ENCODE results near the gene PTPRN2.

Gene PTPRN2

DNA sequence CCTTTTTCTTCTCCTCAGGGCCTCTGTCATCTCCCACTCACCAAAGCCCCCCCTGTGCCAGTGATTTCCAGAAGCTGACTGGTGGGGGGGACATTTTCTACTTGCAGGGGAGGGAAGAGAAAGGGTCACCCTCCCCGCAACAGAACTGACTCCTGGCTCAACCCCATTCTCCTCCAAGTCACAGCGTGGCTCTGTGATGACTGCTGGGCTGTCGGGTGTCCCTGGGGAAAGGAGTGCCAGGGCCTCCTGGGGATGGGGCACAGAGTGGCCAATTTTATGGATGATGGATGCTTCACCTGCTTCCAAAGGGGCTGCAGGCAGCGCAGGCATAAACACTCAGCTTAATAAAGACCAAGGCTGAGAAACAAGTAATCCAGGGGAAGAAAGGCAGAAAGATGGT is 523.0 kb downstream of the PTPRN2 start:
- CTCF ChIA-PET, result no interaction called here
- POLR2A ChIA-PET, result no interaction called here
- TF ChIP-seq TARDBP (IDR thresholded peaks at IDR 0.05) (no peak), SUZ12 (IDR thresholded peaks at IDR 0.05) (no peak), SP1 (IDR thresholded peaks at IDR 0.05) (no peak), FOXA1 (IDR thresholded peaks at IDR 0.05) (no peak), FOXM1 (IDR thresholded peaks at IDR 0.05; ENCODE audit: borderline replicate concordance) (no peak), ZNF384 (IDR thresholded peaks at IDR 0.05) (no peak), NFRKB (IDR thresholded peaks at IDR 0.05) (no peak), FOXK2 (IDR thresholded peaks at IDR 0.05) (no peak), L3MBTL2 (conservative IDR thresholded peaks at IDR 0.05) (no peak), BHLHE40 (IDR thresholded peaks at IDR 0.05; ENCODE audit: borderline replicate concordance) (no peak), LEF1 (IDR thresholded peaks at IDR 0.05; ENCODE audit: borderline replicate concordance) (no peak), CTBP1 (IDR thresholded peaks at IDR 0.05; ENCODE audit: borderline replicate concordance) (no peak), ARNT (IDR thresholded peaks at IDR 0.05) (no peak), ELF4 (IDR thresholded peaks at IDR 0.05) (no peak), HDGF (IDR thresholded peaks at IDR 0.05; ENCODE audit: borderline replicate concordance) (no peak)
- TF ChIP-seq, protein P1, sequence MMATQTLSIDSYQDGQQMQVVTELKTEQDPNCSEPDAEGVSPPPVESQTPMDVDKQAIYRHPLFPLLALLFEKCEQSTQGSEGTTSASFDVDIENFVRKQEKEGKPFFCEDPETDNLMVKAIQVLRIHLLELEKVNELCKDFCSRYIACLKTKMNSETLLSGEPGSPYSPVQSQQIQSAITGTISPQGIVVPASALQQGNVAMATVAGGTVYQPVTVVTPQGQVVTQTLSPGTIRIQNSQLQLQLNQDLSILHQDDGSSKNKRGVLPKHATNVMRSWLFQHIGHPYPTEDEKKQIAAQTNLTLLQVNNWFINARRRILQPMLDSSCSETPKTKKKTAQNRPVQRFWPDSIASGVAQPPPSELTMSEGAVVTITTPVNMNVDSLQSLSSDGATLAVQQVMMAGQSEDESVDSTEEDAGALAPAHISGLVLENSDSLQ (IDR thresholded peaks at IDR 0.05), result no peak
- DNase-seq (ENCODE audit: extremely low spot score), result no peak

DNA sequence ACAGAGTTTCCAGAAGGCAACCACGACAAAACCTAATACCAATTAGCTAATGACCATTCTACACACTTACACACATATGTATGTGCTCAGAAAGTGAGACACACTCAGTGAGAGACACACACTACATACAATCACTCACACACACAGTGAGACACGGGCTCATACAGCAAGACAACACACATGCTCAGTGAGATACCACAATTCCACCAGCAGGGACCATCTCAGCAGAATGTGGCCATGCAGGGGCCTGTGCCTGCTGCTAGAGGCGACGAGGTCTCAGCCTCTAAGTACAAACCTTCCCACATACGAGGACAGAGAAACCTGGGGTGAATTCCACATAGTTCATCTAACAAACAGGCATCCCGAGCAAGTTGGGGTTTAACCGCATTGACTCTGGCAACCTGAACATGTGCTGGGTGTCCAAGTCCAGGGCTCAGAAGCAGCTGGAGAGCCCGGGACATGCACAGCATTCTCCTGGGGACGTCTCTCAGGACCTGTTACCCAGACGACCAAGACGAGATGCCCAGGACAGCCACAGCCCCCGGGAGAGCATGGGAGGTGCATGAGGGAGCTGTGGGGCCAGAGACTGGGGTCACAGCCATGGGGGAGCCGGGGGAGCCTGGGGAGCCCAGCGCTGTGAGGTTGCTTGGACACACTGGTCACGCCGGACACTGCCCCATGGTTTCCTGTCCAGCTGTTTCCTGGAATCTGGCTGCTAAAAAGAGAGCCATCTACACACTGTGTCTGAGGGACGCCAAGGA is 523.6 kb downstream of the PTPRN2 start:
- ChIA-PET POLR2A (no interaction called here), CTCF (no interaction called here)
- DNase-seq (ENCODE audit: extremely low spot score), result no peak
- TF ChIP-seq FOXK2 (IDR thresholded peaks at IDR 0.05) (no peak), FOXM1 (IDR thresholded peaks at IDR 0.05; ENCODE audit: borderline replicate concordance) (no peak), ZNF384 (IDR thresholded peaks at IDR 0.05) (no peak), TARDBP (IDR thresholded peaks at IDR 0.05) (no peak), ELF4 (IDR thresholded peaks at IDR 0.05) (no peak), CTBP1 (IDR thresholded peaks at IDR 0.05; ENCODE audit: borderline replicate concordance) (no peak)
- TF ChIP-seq, protein P1 (IDR thresholded peaks at IDR 0.05), result no peak

DNA sequence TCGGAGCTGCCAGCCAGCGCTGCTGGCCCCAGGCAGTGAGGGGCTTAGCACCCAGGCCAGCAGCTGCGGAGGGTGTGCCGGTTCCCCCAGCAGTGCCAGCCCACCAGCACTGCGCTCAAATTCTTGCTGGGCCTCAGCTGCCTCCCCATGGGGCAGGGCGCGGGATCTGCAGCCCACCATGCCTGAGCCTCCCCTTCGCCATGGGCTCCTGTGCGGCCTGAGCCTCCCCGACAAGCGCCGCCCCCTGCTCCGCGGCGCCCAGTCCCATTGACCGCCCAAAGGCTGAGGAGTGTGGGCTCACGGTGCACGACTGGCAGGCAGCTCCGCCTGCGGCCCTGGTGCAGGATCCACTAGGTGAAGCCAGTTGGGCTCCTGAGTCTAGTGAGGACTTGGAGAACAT is 525.0 kb downstream of the PTPRN2 start:
- CTCF ChIA-PET, result no interaction called here
- TF ChIP-seq HDGF (IDR thresholded peaks at IDR 0.05; ENCODE audit: borderline replicate concordance), result no peak
- TF ChIP-seq ARNT (IDR thresholded peaks at IDR 0.05), result no peak
- no peak for TF ChIP-seq L3MBTL2 (conservative IDR thresholded peaks at IDR 0.05)
- TF ChIP-seq SUZ12 (IDR thresholded peaks at IDR 0.05), result no peak
- TF ChIP-seq CTBP1 (IDR thresholded peaks at IDR 0.05; ENCODE audit: borderline replicate concordance), result no peak
- TF ChIP-seq BHLHE40 (IDR thresholded peaks at IDR 0.05; ENCODE audit: borderline replicate concordance), result no peak
- TF ChIP-seq FOXK2 (IDR thresholded peaks at IDR 0.05), result no peak
- no peak for TF ChIP-seq SP1 (IDR thresholded peaks at IDR 0.05)
- DNase-seq (ENCODE audit: extremely low spot score), result no peak
- POLR2A ChIA-PET, result no interaction called here

DNA sequence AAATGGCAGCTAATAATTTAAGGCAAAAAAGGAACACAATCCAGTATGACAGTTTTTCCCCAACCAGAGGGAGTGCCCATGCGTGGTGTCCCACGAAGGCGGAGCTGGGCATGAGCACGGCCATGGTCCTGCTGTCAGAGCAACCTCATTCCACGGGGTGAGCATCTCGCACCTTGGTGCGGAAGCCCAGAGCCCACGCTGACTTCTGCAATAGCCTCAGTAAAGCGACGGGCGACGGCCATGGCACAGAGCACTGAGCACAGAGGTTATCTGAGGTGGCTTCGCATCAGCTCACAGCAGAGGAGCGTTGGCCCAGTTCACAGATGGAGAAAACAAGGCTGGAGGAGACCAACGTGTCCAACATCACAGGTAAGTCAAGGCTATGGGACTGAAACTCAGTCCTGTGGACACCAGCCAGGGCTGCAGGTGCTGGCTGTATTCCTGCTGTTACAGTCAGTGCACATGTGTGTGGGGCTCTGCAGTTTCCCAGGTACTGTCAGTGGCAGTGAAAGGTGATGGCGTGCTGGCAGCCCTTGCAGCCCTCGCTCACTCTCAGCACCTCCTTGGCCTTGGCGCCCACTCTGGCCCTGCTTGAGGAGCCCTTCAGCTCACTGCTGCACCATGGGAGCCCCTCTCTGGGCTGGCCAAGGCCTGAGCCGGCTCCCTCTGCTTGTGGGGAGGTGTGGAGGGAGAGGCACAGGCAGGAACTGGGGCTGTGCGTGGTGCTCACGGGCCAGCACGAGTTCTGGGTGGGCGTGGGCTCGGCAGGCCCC is 525.6 kb downstream of the PTPRN2 start:
- POLR2A ChIA-PET, result no interaction called here
- no peak for DNase-seq (ENCODE audit: extremely low spot score)
- TF ChIP-seq SUZ12 (IDR thresholded peaks at IDR 0.05) (no peak), ARNT (IDR thresholded peaks at IDR 0.05) (no peak), LEF1 (IDR thresholded peaks at IDR 0.05; ENCODE audit: borderline replicate concordance) (no peak), FOXA1 (IDR thresholded peaks at IDR 0.05) (no peak), ELF4 (IDR thresholded peaks at IDR 0.05) (no peak), HDGF (IDR thresholded peaks at IDR 0.05; ENCODE audit: borderline replicate concordance) (no peak), CTBP1 (IDR thresholded peaks at IDR 0.05; ENCODE audit: borderline replicate concordance) (no peak), TARDBP (IDR thresholded peaks at IDR 0.05) (no peak), ZNF384 (IDR thresholded peaks at IDR 0.05) (no peak), BHLHE40 (IDR thresholded peaks at IDR 0.05; ENCODE audit: borderline replicate concordance) (no peak), FOXM1 (IDR thresholded peaks at IDR 0.05; ENCODE audit: borderline replicate concordance) (no peak), NFRKB (IDR thresholded peaks at IDR 0.05) (no peak)
- TF ChIP-seq, protein P1 (IDR thresholded peaks at IDR 0.05), result no peak
- CTCF ChIA-PET, result no interaction called here

DNA sequence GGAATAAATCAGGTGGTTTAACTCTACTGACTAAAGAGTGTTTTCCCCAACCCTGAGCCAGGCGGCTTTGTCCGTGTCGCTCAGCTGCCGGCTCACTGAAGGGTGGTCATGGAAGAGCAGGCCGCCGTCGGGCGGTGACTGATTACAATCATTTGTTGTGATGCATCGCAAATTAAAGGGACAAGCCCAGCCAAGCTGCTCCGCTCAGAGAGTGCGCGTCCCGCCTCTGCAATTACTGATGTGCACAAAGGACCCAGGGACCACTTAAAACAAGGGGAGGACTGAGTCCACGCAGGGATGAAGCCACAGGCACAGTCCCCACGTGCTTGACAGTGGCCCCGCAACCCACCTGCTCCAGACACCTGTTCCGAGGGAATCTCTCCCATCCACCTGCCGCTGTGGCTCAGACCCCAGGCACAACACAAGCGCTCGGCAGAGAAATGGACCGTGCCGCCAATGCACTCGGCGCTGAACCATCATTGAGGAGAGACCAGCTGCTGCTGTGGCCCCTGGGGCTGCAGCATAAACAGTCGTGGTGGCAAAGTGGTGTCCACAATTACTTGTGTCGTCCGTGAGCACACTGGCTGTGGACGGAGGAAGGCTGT is 526.5 kb downstream of the PTPRN2 start:
- DNase-seq (ENCODE audit: extremely low spot score), result no peak
- TF ChIP-seq ELF4 (IDR thresholded peaks at IDR 0.05) (no peak), LEF1 (IDR thresholded peaks at IDR 0.05; ENCODE audit: borderline replicate concordance) (no peak), ARNT (IDR thresholded peaks at IDR 0.05) (no peak), TARDBP (IDR thresholded peaks at IDR 0.05) (no peak), ZNF384 (IDR thresholded peaks at IDR 0.05) (no peak), FOXA1 (IDR thresholded peaks at IDR 0.05) (no peak), HDGF (IDR thresholded peaks at IDR 0.05; ENCODE audit: borderline replicate concordance) (no peak), FOXM1 (IDR thresholded peaks at IDR 0.05; ENCODE audit: borderline replicate concordance) (no peak), SP1 (IDR thresholded peaks at IDR 0.05) (no peak), FOXK2 (IDR thresholded peaks at IDR 0.05) (no peak), BHLHE40 (IDR thresholded peaks at IDR 0.05; ENCODE audit: borderline replicate concordance) (no peak), CTBP1 (IDR thresholded peaks at IDR 0.05; ENCODE audit: borderline replicate concordance) (no peak), SUZ12 (IDR thresholded peaks at IDR 0.05) (no peak), L3MBTL2 (conservative IDR thresholded peaks at IDR 0.05) (no peak), NFRKB (IDR thresholded peaks at IDR 0.05) (no peak)
- TF ChIP-seq, protein P1 (IDR thresholded peaks at IDR 0.05), result no peak
- ChIA-PET POLR2A (no interaction called here), CTCF (no interaction called here)
